ENCODE measurements around the gene HSBP1L1. TPM values are rescaled to one million over a fixed set of nuclear protein-coding genes. Genes with fewer than 3 reads are reported as not detected.
"Not testable (repeated sequence)": the region's sequence is repeated elsewhere in the genome, so short reads cannot be mapped to it uniquely, and the experiment has no call there.

The HSBP1L1 gene
- total RNA-seq, 1 donor from 2014 or later = 9.8 TPM

DNA sequence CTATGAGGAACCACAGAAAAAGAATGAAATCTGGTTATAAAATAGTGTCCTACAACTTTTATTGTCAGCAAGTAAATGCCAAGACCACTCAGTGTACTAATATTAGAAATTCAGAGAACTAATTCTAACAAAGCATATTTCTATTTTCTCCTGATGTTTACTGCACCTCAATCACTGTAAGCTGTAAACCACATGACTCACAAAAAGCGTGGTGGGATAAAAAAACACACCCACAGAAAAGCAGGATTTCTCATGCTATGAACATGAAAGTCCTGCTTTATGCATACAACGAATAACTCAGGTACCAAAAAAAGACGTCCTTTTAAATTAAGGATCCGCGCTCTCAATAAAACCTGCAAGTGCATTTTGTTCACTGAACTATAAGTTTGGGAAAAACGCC lies 23.1 kb downstream of the HSBP1L1 start:
- DNase-seq = no peak

DNA sequence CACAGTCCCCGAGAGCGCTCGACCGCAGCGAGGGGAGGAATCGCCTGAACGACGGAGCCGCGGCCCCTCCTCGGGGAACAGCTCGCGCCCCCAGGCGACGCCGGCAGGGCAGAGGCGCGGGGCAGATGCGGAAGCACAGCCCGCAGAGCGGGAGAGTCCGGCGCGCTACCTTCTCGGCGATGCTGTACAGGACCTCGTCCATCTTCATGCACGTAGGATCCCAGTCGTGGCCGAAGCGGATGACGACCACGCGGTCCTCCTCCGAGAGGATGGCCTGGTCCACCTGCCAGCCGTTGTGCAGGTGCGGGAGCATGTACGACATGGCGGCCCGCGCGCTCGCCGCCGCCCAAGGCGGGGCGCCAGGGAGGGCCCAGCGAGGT lies 23.6 kb downstream of the HSBP1L1 start:
- DNase-seq = no peak

DNA sequence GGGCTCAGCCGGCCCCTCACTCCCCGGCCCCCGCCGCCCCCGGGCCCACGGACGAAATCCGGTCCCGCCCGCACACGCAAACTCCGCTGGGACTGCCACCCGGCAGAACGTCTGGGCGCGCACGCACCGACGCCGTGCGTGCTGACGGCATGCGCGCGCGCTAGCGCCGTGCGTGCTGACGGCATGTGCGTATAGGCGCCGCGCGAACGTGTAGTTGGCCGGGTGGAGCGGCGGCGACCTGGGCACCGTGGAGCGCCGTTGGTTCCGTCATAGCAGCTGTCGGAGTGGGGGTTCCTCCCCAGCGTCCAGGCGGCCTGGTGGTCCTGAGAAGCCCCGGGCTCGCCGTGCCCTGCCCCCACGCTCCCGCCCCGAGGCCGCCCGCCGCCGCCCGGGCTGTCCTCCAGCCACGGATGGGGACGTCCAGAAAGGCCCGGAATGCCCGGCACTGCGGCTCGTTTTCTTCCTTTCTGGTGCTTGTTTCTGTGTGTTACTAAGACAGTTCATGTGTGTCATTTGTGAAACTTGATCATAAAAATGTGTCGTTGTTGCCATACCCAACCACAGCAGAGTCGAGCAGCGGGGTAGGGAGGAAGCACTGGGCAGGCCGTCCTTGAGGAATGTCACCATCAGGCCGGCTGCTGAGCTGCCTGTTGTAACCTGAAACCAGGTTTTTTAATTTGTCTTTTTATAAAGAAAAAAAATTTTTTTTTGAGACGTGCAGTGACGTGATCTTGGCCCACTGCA lies 24.2 kb downstream of the HSBP1L1 start, which contains the start of gene TXNL4A:
TXNL4A (minus strand) TSS at position 113 of the 744 bp plus-strand sequence. CDS start 171 bp downstream, outside the sequence.
- DNase-seq = peak; percentile 88

DNA sequence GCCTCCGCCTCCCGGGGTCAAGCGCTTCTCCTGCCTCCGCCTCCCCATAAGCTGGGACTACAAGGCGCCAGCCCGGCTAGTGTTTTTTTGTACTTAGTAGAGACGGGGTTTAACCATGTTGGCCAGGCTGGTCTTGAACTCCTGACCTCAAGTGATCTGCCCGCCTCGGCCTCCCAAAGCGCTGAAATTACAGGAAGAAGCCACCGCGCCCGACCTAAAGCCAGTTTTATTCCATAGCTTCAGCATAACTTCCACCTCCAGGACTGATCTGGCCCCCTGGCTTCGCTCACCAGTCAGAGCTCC lies 24.7 kb downstream of the HSBP1L1 start:
- DNase-seq = no peak

DNA sequence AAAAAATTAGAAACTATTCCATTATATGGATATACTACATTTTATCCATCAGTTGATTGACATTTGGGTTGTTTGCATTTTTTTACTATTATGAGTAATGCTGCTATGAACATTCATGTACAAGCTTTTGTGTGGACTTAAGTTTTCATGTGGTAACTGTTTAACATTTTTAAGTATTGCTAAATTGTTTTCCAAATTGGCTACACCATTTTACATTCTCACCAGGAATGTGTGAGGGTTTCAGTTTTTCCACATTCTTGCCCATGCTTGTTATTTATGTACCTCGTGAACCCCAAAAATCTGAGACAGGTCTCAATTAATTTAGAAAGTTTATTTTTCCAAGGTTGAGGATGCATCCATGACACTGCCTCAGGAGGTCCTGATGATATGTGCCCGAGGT lies 27.1 kb downstream of the HSBP1L1 start:
- DNase-seq = no peak

DNA sequence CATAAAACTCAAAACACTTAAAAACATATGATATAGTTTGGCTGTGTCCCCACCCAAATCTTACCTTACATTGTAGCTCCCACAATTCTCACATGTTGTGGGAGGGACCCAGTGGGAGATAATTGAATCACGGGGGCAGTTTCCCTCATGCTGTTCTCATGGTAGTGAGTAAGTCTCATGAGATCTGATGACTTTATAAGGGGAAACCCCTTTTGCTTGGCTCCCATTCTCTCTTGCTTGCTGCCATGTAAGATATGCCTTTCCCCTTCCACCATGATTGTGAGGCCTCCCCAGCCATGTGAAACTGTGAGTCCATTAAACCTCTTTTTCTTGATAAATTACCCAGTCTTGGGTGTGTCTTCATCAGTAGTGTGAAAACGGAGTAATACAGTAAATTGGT lies 35.3 kb downstream of the HSBP1L1 start:
- not testable (repeated sequence) for DNase-seq

DNA sequence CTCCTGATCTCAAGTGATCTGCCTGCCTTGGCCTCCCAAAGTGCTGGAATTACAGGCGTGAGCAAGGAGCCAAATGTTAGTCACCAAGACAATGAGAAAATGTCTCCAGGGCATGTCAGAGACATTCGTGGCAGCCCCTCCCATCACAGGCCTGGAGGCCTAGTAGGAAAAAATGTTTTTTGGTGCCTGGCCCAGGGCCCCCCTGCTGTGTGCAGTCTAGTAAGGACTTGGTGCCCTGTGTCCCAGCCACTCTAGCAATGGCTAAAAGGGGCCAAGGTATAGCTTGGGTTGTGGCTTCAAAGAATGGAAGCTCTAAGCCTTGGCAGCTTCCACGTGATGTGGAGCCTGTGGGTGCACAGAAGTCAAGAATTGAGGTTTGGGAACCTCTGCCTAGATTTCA lies 36.4 kb downstream of the HSBP1L1 start:
- no peak for DNase-seq

DNA sequence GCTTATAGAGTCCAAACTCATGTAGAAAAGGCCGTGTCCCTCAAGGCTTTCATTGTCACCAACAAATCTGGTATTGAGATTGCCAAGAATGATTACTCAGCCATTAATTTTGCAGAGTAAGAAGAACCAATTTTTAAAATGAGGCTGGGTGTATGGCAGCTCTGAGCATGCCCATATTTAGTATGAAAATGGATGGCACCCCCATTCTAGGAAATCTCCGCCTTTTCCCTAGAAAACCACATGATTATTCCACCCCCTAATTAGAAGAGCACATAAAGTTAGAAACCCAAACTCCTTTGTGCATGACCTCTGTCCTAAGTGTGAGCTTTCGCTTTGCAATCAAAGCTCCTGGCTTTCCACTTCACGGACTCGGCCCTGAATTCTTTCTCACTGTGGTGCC lies 38.0 kb downstream of the HSBP1L1 start:
- no peak for DNase-seq

DNA sequence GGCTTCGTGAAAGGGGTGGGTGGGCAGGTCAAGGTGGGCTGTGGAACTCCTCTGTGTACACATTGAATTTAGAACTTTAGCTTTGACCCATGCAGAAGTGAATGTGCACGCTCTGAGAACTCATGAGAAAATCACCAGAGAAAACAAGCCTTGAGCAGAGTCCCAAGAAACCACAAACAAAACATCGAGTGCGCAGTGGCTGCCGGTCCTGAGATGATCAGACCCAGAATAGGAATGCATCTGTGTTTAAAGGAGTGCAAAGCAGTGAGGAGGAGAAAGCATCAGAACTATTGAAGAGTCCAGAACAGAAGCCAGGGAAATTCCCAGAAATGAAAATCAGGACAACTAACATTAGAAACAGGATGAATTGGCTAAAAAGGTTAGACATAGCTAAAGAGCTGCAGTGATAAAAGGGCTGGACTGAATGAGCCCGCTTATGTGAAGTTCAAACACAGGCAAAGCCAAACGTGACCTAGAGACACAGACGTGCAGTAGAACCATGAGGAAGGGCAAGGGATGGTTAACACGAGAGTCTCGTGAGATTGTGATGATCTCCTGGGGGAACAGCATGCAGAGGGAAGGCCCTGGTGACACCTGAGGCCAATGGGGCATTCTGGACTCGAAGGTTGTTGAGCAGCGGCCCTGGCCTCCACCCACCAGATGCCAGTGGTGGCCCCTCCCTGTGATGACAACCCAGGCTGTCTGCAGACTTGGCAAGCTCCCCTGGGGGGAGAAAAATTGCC lies 40.3 kb downstream of the HSBP1L1 start:
- no peak for DNase-seq

DNA sequence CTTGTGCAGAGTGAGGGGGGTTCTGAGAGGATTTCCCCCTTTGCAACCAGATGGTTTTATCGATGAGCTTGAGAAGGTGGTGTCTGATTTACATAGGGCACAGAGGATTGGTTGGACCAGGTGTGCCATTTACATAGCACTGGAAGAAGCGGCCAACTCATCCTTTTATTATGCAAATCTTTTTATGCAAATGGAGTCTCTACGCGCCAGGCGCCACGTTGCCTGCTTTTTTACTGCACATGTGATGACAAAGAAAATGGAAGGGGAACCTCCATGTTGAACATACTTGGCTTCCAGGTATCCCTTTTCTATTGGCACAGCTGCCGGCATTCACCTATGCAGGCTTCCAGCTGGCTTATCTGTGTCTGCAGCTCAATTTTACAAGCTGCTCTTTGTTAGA lies 42.3 kb downstream of the HSBP1L1 start:
- DNase-seq = no peak

DNA sequence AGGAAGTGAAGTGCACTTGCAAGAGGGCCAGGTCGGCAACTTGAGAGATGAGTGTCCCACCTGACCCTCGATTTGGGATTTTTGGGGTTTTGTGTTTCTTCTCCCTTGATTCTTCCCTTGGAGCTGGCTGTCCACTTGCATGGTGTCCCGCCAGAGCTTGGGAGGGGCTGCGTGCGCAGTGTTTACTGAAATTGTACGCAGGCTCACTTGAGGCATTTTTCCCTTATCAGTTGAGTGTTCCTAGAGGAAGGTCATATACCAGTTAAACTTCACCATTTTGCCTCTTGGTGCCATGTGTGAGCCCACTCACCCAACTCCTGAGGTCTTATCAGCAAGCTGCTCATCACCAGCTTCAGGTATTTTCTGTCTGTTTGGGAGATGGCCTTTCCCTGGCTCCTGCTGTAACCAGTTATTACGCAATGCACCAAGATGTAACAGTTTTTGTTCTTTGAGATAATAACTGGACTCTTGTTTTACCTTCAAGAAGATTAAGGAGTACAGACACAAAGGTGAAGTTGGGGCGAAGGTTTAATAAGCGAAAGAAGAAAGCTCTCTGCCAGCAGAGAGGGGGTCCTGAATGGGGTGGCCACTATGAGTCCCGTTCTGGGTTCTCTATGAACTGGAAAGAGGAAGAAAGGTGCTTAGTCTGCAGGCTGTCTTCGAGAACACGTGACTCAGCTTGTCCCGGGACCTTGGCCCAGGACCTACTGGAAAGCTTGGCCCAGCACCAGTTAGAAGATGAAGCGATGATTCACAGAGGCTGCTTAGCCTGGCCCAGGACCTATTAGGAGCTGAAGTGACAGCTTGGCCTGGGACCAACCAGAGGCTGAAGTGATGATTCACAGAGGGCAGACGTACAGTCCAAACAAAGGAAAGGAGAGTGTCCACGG lies 45.5 kb downstream of the HSBP1L1 start:
- no peak for DNase-seq

DNA sequence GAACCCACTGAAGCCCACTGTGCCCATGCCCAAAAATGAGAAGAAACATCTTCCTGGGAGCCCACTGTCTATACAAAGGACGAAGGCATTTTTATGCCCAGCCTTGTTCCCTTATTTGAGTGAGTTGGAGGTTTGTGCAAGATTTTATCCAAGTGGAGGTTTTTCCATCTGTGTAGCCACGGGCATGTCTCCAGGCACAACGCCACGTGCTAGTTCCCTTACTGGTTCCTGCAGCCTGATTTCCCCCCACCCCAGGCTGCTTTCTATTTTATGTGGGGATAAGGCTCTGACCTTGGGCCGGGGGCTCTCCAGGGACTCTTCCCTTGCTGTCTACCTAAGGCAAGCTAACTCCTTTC lies 46.1 kb downstream of the HSBP1L1 start:
- no peak for DNase-seq

DNA sequence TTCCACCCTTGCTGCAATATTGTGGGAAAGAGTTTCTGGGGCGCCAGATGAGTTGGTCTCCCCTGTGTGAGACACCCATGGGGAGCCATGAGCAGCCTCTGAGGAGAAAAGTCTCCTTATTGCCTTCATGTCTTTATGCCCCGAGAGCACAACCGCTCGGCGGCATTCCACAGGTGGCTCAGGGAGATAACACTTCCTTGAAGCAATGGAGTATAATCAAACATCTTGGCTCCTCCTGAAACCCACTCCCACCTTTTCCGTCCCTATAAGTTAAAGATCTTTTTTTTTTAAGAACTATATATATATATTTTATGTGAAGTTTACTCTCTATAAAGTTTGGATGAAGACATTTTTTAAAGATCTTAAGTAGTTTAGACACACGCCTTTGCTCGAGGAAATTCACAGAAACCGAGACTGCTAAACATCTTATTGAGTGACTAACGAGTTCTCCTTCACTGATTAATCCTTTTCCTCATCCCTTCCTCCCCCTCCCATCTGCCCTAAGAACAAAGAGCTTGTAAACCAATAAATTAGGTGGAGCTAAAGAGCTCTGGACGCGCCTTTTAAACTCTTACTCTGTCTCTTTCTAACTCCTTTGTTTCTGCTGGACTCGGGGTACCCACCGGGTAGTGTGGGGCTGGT lies 47.2 kb downstream of the HSBP1L1 start:
- DNase-seq = not testable (repeated sequence)

DNA sequence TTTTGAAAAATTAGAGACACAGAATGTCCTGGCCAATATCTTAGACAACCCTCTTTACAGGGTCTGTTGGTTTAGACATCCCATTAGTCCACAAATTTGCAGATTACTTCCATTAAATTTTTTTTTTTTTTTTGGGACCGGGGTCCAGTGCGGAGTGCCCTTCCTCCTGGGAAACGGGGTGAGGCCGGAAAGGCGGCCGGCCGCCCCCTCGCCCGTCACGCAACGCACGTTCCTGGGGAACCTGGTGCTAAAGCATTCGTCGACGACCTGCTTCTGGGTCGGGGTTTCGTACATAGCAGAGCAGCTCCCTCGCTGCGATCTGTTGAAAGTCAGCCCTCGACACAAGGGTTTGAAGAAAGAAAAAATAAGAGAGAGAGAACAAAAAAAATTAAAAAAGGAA lies 48.3 kb downstream of the HSBP1L1 start:
- no peak for DNase-seq

Other genes starting within 250 kb of the HSBP1L1 start
- gene KCNG2, start 166.7 kb upstream of the HSBP1L1 start, total RNA-seq = 0.49 TPM
- gene SLC66A2, start 13.0 kb upstream of the HSBP1L1 start, total RNA-seq = 22.7 TPM
- 22.9 TPM for gene TXNL4A, start 23.9 kb downstream of the HSBP1L1 start, total RNA-seq
- 33.4 TPM for gene RBFA, start 69.8 kb downstream of the HSBP1L1 start, total RNA-seq
- 14.8 TPM for gene ADNP2, start 144.6 kb downstream of the HSBP1L1 start, total RNA-seq